ENCODE data around the gene RASGRF2.

Gene RASGRF2

GRCh38 chr5:80919678-80920196 lies 40.4 kb upstream of the RASGRF2 start:
- H3K4me3 ChIP-seq (ENCODE audit: low read depth, low read length): no peak overlapping the region
- no peaks in the 10 kb centered on the region for H3K4me1 ChIP-seq
- no peaks in the 10 kb centered on the region for H3K9me3 ChIP-seq
- H3K36me3 ChIP-seq: no peaks in the 10 kb centered on the region
- DNase-seq: no peak
- TF ChIP-seq CTCF (IDR thresholded peaks at IDR 0.05; ENCODE audit: low read depth, low read length): no peak
- H3K27me3 ChIP-seq: no peaks in the 10 kb centered on the region

- Histone ChIP-seq H3K9me3 (no peaks in the 10 kb centered on the region), H3K36me3 (no peaks in the 10 kb centered on the region), H3K4me3 (ENCODE audit: low read depth, low read length) (no peak overlapping the region), H3K4me1 (no peaks in the 10 kb centered on the region), H3K27me3 (no peaks in the 10 kb centered on the region)
- DNase-seq: no peak
- no peak for TF ChIP-seq CTCF (IDR thresholded peaks at IDR 0.05; ENCODE audit: low read depth, low read length)
Measured at GRCh38 chr5:80920333-80920732, 39.8 kb upstream of the RASGRF2 start.

DNA sequence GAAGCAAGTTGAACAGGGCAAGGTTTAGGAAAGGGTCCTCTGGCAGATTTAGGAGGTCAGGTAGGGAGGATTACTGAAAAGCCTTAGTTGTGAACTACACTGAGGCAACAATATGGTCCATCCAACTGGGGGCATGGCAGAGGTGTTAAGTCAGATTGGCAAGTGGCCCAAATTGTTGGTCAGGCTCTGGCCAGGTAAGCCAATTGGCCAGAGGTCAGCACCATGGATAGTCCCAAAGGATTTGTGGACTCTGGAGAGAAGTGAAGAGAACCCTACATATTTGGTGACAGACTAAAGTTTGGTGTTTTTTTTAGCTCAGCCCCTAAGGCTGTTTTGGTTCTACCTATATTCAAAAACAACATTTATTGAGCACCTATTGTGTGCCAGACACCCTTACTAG lies 39.1 kb upstream of the RASGRF2 start:
- H3K4me1 ChIP-seq: no peaks in the 10 kb centered on the region
- H3K36me3 ChIP-seq: no peaks in the 10 kb centered on the region
- no peak overlapping the region for H3K4me3 ChIP-seq (ENCODE audit: low read depth, low read length)
- H3K27me3 ChIP-seq: no peaks in the 10 kb centered on the region
- no peaks in the 10 kb centered on the region for H3K9me3 ChIP-seq
- TF ChIP-seq CTCF (IDR thresholded peaks at IDR 0.05; ENCODE audit: low read depth, low read length): no peak
- DNase-seq: no peak

DNA sequence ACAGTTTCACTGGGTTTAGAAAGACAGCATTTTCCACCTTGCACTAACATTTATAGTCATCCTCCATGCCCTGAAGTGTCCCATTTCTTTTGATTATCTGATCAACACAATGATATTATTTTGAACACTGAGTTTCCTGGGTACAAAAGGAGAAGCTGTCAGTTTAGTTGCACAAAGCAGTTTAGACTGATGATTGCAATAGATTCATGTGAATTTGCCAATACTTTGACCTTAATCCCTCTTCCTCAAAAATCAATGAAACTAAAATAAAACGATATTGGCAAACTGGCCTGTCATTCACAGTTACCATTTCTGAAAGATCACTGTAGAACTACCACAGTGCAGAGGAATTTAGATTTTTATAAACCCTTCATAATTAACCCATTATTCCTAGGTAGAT lies 34.2 kb upstream of the RASGRF2 start:
- no peaks in the 10 kb centered on the region for H3K9me3 ChIP-seq
- H3K4me1 ChIP-seq: no peaks in the 10 kb centered on the region; the same call in 1 of the 2 replicates
- no peak for TF ChIP-seq CTCF (IDR thresholded peaks at IDR 0.05; ENCODE audit: low read depth, low read length)
- no peaks in the 10 kb centered on the region for H3K36me3 ChIP-seq
- H3K27me3 ChIP-seq: no peaks in the 10 kb centered on the region
- H3K4me3 ChIP-seq (ENCODE audit: low read depth, low read length): no peak overlapping the region
- no peak for DNase-seq

DNA sequence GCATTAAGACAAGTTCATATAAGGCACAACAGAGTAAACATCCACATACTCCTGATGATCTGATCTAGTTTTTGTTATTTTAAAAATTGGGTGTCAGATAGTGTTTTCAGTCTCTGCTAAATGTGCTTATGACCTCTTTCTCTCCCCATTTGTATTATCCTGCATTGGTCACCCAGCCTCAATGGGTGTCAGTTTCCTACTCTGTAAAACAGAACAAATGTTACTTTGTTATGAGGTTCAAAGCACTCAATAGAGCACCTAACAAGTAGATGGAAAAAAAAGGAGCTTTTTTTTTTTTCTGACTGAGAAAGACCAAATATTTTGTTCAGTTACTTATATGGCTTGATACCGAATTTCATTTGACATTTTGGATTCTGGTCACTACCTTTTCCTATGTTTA lies 33.6 kb upstream of the RASGRF2 start:
- TF ChIP-seq CTCF (IDR thresholded peaks at IDR 0.05; ENCODE audit: low read depth, low read length): no peak

DNA sequence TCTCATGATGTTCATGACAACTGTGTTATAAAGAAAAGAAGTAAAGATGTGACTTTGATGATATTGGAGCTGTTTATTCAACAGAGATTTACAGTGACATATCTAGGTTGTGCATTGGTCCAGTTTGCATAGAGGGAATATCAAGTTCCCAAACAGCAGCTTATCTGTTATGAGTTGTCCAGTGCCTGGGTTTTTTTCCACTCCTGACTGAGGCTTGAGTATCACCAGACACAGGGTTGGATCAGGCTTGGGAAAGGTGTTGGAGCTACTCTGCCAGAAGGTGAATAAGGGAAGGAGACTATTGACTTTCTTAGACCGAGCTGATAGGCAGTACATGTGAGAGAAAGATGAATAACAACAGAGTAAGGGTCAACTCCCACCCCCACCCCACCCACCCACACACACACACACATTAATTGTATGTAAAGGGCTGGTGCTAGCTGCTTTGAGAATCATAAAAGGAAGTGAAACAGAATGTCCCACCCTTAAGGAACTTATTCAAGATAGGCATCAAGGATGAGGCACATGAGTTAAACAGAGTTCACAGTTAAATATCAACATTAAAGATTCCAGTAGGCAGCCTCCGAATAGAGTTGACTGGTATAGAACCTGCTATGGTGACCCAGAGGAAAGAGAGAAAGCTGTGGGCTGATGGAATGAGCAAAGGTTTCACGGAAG lies 33.0 kb upstream of the RASGRF2 start:
- H3K36me3 ChIP-seq: no peaks in the 10 kb centered on the region
- no peaks in the 10 kb centered on the region for H3K9me3 ChIP-seq
- no peaks in the 10 kb centered on the region for H3K27me3 ChIP-seq
- no peaks in the 10 kb centered on the region; the same call in 1 of the 2 replicates for H3K4me1 ChIP-seq
- DNase-seq: no peak
- H3K4me3 ChIP-seq (ENCODE audit: low read depth, low read length): no peak overlapping the region
- no peak for TF ChIP-seq CTCF (IDR thresholded peaks at IDR 0.05; ENCODE audit: low read depth, low read length)

More for the DNA sequence above, 33.6 kb upstream of the RASGRF2 start:
- H3K4me3 ChIP-seq (ENCODE audit: low read depth, low read length): no peak overlapping the region
- no peak for DNase-seq
- H3K4me1 ChIP-seq: no peaks in the 10 kb centered on the region; the same call in 1 of the 2 replicates
- no peaks in the 10 kb centered on the region for H3K27me3 ChIP-seq
- H3K9me3 ChIP-seq: no peaks in the 10 kb centered on the region
- no peaks in the 10 kb centered on the region for H3K36me3 ChIP-seq
